Right lung (tissue), 10 donors: ENCODE data around the gene FLRT3. TPM values are rescaled to one million over a fixed set of nuclear protein-coding genes. Genes with fewer than 3 reads are reported as not detected.

ENCODE experiments used
- DNase-seq, 2 donors: peaks; one replicate each; pipeline ENCODE4 v3.0.0-alpha.2; 2013
- long read RNA-seq, 8 donors: transcript quantifications; one replicate each; lab custom pipeline, GENCODE V29; 2026
- polyA plus RNA-seq, 5 donors: library from polyadenylated mRNA; unstranded; fragments of 120-200 nt; gene quantifications; one replicate each; pipeline versions ENCODE4 v1.2.1 to v1.2.3, GENCODE V29; 2013; ENCODE audit warnings: inconsistent platforms in 1 of 5, low replicate concordance in 1 of 5; ENCODE audit not compliant: insufficient read length in 5 of 5, insufficient read depth in 1 of 5

Gene FLRT3
- 10 to 100 TPM in 4 of 5 donors, 1 to 10 TPM in 1; 8.0 to 24.1 (median 20.6) TPM for polyA plus RNA-seq
- long read RNA-seq, donor 1, full-length matches to known transcripts: 6 of 6 reads
- long read RNA-seq, donor 1, partial matches to known transcripts: 0 of 6 reads
- long read RNA-seq, donor 1, other reads (novel, unspliced or antisense): 0 of 6 reads
- long read RNA-seq, donor 2, full-length matches to known transcripts: 7 of 7 reads
- long read RNA-seq, donor 2, partial matches to known transcripts: 0 of 7 reads
- long read RNA-seq, donor 2, other reads (novel, unspliced or antisense): 0 of 7 reads
- long read RNA-seq, donor 3, full-length matches to known transcripts: 2 of 2 reads
- long read RNA-seq, donor 3, partial matches to known transcripts: 0 of 2 reads
- long read RNA-seq, donor 3, other reads (novel, unspliced or antisense): 0 of 2 reads
- long read RNA-seq, donor 4, full-length matches to known transcripts: 6 of 6 reads
- long read RNA-seq, donor 4, partial matches to known transcripts: 0 of 6 reads
- long read RNA-seq, donor 4, other reads (novel, unspliced or antisense): 0 of 6 reads
- long read RNA-seq, donor 5, full-length matches to known transcripts: 5 of 5 reads
- long read RNA-seq, donor 5, partial matches to known transcripts: 0 of 5 reads
- long read RNA-seq, donor 5, other reads (novel, unspliced or antisense): 0 of 5 reads
- long read RNA-seq, donor 6, full-length matches to known transcripts: 5 of 5 reads
- long read RNA-seq, donor 6, partial matches to known transcripts: 0 of 5 reads
- long read RNA-seq, donor 6, other reads (novel, unspliced or antisense): 0 of 5 reads
- long read RNA-seq, donor 7, full-length matches to known transcripts: 5 of 5 reads
- long read RNA-seq, donor 7, partial matches to known transcripts: 0 of 5 reads
- long read RNA-seq, donor 7, other reads (novel, unspliced or antisense): 0 of 5 reads
- long read RNA-seq, donor 8, full-length matches to known transcripts: 2 of 2 reads
- long read RNA-seq, donor 8, partial matches to known transcripts: 0 of 2 reads
- long read RNA-seq, donor 8, other reads (novel, unspliced or antisense): 0 of 2 reads

- peak; percentile 87 to 90 for DNase-seq
These were observed at the start of gene FLRT3 for GRCh38 chr20:14337400-14338171. Gene FLRT3, minus strand, starts transcription at chr20:14337612. Its CDS starts 10,106 bp downstream, at chr20:14327506.

DNA sequence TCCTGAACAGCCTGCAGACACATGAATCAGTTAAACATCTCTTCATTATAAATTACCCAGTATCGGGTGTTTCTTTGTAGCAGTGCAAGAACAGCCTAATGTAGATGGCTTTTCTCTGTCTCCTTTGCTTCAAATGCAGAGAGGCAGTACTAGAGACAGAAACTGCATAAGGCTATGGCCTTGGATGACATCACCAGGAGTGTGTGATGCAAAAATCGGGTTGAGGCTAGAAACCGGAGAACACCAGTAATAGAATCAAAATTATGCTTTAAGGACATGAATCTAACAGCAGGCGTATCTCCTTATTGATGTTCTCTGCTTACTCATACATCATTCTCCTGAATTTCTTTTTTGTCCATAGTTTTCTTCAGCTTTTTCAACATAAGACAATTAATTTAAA lies 49.3 kb upstream of the FLRT3 start:
- no peak for DNase-seq

DNA sequence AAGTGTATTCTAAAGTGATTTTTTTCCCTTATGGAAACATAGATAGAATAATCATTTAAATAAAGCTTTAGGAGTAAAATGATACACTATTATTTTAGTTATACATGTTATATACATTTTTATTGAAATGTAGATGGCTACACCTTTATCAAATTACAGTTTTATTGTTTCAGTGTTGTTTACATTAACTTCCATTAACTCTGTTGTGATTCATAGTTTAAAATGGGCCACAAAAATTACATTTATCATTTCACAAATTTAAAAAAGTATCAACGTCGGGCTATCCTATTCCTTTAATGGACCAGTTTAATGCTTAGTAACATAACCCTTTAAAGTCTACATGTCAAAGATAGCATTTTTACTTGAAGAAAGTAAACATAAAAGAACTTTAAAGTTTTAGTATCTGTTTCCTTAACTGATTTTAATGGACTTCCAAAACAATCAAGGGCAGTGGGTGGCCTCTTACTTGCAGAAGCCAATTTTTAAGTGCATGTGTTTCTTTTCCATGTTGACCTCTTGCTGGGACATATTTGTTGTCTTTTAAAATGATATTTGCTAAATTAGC lies 47.8 kb upstream of the FLRT3 start:
- no peak for DNase-seq

DNA sequence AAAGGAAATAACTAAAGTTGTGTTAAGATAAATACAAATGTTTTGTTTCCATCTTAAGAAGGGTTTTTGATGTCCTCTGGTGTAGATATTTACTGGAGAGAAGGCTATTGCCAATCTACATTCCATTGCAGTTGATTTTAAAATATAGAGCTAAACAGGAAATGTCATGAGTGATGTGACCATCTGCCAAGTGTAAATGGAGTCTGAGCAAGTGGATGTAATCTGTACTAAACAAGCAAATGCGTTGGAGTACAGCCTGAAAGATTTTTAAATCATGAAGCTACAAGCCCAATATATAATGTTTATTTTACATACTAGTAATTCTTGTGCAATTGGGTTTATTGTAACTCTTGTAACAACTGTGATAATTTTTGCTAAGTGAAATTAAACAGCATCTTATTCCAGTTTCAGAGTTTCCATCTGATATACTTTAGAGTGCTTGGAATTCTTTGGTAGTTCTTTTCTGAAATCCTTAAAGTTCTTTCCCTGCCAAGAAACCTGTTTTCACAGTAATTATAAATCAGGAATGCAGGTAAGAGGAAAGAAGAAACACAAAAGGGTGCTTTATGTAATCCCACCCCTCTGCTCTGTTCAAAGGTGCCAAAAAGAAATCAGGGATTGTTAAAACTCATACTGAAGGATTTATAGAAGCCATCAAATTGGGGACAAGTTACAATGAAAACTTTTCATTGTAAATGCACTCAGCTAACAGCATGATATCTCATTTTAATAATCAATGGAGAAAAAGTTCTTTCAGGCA lies 47.2 kb upstream of the FLRT3 start:
- DNase-seq: peak; percentile 19 to 27

DNA sequence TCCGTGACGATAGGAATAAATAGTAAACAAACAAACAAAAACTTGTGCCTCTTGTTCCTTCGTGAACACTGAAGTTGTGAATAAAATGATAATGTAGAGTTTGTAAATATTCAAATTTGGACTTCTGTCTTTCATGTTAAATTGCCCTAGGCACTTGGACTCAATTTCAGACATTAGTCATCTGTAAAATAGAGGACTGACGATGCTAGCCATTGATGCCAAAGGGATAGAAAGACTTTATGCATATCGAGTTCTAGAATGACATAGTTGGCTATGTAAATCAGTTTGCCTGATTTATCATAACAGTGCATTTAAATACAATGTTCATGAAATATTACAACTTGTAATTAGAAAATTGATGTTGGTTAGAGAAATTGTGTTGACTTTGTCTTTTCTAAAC lies 45.9 kb upstream of the FLRT3 start:
- DNase-seq: no peak

- DNase-seq: no peak
These were observed 40.9 kb upstream of the FLRT3 start for GRCh38 chr20:14378326-14378725.

DNA sequence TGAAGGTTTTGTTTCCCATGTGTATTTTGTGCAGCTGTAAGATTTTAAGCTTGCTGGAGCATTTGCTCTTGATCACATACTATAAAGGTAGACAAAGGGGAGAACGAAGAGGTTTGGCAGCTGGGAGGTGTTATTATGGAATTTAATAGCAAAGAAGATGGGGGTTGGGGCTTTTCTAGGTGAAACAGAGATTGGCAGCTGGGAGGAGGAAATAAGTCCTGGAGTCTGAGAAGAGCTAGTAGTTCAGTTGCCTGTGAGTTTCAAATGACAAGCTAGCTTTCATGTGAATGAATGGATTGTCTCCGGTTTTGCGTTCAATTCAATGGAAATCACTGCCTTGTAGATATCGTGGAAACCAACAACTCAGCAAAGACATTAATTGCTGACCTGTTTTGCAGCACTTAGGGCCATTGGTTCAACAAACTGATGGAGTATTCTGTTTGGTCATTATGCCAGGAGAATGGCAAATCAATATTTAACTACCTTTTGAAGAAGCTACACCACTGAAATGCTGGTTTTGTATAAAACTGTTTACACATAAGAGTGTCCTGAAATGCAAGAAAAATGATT lies 38.1 kb upstream of the FLRT3 start:
- no peak for DNase-seq

GRCh38 chr20:14374196-14374595 lies 36.8 kb upstream of the FLRT3 start:
- DNase-seq: no peak

- DNase-seq: no peak
These were observed 24.3 kb upstream of the FLRT3 start for GRCh38 chr20:14361509-14362345.

- no peak for DNase-seq
These were observed 23.0 kb upstream of the FLRT3 start for GRCh38 chr20:14360416-14360815.

- no peak for DNase-seq
These were observed 18.4 kb upstream of the FLRT3 start for GRCh38 chr20:14355791-14356190.

DNA sequence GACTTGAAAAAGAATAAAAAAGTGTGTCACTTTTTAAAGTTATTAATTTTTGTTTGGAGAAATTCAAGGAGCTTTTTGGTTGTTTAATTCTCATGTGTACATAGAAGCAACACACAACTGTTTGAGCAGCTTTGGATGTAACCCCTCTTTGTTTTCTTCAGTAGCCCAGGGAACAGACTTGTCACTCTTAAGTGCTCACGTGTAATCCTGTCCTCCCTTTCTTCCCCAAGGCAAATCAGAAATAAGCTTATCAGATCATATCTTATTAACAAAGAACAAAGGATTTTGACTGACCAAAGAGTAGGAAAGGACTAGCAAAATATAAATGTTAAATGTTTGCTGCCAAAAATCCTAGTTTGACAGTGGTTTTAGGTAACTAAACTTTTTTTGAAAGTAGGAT lies 7.3 kb upstream of the FLRT3 start:
- DNase-seq: no peak

DNA sequence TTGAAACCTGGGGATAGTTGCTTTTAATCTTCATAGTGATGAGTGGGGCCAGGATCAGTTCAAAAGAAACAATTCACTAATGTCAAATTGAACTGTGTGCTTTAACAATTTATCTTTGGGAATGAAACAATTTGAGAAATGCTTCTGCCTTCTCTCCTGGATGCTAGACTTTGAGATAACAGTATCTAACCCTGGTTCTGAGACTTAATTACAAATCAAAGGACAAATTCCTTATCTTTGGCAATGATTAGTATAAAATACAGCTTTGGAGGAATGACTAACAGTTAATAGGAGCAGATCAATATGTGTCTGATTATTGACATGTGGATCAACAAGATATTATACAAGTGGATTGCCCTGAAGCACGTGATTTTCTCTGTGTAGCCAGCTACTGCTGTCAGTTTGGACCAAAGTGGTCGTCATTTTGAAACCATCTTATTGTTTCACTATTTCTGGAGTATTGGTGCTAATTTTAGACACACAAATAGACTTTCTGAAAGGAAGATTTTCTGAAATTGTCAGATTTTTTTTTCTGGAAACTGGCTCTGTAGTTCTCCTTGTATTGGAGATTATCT lies 6.2 kb upstream of the FLRT3 start:
- no peak for DNase-seq

DNA sequence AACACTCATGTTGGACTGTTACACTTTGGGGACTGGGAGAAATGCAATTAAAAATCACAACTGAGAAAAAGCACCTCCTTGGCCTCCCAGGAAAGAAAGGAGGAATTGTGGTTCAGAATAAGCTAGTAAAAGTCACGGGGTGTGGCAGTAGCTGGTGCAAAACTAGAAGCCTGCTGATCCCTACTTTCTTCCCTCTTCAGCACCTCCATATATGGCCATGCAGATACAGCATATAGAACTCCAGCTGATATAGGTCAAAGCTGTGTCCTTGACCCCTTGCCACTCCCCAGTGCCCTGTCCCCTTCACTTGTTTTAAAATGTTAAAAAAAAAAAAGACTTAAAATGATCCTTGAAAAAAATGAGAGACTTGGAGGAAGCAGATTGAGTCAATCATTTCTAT lies 5.5 kb upstream of the FLRT3 start:
- DNase-seq: no peak

- DNase-seq: peak in 1 of 2 donors; percentile 37
These were observed 4.4 kb upstream of the FLRT3 start for GRCh38 chr20:14341801-14342200.

DNA sequence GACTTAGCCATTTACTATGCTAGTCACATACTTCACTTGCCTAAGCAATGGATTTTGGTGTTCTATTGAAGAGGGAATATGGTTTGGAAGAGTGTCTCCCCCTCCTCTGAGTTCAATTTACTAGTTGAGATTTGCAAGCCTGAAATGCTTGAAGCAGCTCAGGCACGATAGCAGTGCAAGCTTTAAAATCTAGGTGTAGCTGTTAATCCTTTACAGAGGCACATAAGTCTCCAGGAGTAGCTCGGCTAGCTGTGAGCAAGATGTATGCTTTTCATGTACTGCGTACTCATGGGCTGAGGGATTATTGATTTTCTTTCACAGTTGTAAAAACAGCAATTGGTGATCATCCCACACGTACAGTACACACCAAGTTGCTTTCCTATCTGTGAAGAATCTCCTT lies 726 bp downstream of the FLRT3 start:
- DNase-seq: peak in 1 of 2 donors; percentile 25

DNA sequence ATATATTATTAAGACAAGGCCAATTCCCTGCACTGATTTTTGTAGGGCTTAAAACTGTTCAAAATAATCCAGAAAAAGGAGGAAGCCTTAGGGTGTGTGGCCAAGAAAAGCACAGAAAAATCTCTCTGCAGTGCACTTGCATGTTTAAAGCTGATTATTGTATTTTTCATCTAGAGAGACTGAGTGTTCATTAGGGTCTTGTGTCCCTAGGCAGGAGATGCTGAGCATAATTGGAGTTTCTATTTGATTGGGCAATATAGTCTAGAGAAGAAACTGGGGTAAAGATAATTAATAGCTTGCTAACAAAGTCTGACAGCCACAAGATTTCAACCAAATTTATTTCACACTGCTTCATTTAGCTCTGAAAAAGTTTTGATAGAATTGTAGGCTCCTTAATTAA lies 2.4 kb downstream of the FLRT3 start:
- DNase-seq: no peak

DNA sequence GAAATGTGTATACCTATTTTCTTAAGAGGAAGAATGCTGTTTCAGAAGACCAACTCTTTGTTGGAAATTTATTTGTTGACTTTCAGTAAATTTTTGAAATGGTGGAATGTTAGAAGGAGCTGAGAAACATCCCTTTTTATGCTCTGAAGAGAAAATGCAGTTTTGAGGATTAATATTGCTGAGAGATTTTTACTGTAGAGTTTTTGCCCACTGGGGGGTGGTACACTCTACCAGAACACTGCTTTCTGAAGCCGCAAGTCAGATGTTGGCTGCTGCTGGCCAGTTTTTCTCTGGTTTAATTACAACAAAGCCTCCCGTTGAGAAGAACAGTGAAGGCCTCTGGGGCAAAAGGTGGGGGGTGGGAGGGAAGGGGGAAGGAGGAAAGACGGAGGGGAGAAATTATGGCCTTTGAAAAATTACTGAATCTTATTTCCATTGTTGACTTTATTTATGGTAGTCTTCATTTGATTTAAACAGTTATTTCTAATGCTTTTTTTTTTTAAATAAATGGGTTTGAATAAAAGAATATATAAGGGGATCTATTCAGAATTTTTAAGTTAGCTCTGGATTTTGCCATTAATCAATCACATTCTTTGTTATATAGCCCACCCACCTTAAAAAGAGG lies 3.0 kb downstream of the FLRT3 start:
- DNase-seq: peak in 1 of 2 donors; percentile 49
